Measurements from ENCODE around the gene TBCB.

DNA sequence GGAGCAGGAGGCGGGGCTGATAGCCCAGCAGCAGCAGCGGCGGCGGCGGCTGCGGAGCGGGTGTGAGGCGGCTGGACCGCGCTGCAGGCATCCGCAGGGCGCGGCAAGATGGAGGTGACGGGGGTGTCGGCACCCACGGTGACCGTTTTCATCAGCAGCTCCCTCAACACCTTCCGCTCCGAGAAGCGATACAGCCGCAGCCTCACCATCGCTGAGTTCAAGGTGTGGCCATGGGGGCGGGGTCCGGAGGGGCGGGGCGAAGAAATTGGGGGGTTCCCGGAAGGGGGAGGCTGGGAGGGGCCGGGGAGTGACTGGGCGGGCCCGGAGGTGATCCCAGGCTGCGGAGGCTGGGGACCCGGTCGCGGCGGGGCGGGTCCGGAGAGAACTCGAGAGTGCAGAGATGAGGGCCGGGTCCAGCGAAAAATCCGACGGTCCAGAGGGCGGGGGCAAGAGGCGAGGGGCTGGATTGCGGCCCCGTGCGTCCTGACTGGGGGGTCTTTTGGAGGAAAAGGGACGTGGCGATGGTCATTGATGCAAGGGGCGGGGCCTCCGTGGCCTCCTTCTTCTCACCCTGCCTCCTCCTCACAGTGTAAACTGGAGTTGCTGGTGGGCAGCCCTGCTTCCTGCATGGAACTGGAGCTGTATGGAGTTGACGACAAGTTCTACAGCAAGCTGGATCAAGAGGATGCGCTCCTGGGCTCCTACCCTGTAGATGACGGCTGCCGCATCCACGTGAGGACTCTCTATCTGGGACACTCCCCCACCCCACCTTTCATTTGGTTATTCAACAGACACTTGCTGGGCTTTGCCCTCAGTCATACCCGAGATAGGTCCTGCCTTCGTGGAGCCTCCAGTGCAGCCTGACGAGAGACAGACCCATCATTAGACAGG lies at the start of gene TBCB:
- TF ChIP-seq, protein P1, sequence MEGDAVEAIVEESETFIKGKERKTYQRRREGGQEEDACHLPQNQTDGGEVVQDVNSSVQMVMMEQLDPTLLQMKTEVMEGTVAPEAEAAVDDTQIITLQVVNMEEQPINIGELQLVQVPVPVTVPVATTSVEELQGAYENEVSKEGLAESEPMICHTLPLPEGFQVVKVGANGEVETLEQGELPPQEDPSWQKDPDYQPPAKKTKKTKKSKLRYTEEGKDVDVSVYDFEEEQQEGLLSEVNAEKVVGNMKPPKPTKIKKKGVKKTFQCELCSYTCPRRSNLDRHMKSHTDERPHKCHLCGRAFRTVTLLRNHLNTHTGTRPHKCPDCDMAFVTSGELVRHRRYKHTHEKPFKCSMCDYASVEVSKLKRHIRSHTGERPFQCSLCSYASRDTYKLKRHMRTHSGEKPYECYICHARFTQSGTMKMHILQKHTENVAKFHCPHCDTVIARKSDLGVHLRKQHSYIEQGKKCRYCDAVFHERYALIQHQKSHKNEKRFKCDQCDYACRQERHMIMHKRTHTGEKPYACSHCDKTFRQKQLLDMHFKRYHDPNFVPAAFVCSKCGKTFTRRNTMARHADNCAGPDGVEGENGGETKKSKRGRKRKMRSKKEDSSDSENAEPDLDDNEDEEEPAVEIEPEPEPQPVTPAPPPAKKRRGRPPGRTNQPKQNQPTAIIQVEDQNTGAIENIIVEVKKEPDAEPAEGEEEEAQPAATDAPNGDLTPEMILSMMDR (IDR thresholded peaks at IDR 0.05; ENCODE audit: insufficient read depth, low read length, poor library complexity, severe bottlenecking), result no peak
- no peak for TF ChIP-seq EZH2phosphoT487 (conservative IDR thresholded peaks at IDR 0.05; ENCODE audit: low read length)

Measured in SU-DHL-6 (cell line).